Measurements from ENCODE around the gene TNNT1.

The TNNT1 gene

GRCh38 chr19:55086730-55087541 is 62.1 kb downstream of the TNNT1 start:
- peak; percentile 65 to 68 for DNase-seq

GRCh38 chr19:55085923-55086715 is 62.9 kb downstream of the TNNT1 start:
- no peak for DNase-seq

GRCh38 chr19:55084416-55084815 is 64.6 kb downstream of the TNNT1 start:
- DNase-seq = no peak

- no peak for DNase-seq
Measured at GRCh38 chr19:55083004-55083850, 65.8 kb downstream of the TNNT1 start.

Measured in stimulated activated CD4-positive, alpha-beta T cell treated with anti-CD3 and anti-CD28 coated beads, Interleukin-2, amount 100 ng/mL, for 24 hours (primary cell).